Measurements from ENCODE around the gene CPNE2. TPM values are rescaled to one million over a fixed set of nuclear protein-coding genes. Genes with fewer than 3 reads are reported as not detected.

CPNE2 gene
- total RNA-seq, 1 donor, result 11.6 TPM

DNA sequence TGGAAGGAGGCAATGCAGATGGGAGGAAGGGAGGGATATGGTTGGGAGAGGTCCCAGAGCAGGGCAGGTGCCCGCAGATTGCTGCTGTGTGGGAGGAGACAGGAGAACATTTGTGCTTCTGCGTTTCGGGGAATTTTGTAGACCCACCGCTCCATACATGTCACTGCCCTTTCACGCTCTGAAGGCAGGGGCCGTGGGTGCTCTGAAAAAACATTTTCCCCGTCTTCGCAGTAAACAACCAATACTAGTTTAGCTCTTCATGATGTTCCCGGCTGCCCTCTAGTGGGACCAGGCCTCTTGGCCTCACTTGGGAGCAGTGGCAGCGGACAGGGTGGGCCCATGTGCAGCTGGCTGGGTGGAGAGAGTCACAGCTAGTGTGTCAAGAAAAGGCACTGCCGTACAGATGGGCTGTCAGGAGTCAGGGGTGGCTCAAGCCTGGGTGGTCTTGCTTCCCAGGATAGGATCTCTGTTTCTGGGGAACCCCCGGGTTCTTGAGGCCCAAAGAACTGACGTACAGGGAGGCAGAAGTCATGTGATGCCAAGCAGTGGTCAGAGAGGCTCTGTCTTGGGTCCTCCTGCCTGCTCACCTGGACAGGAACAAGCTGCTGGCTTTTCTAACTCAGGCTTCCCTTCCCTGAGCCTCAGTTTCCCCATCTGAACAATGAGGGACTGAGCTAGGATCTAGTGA lies 46.5 kb upstream of the CPNE2 start:
- peak; percentile 72 for TF ChIP-seq CTCF (IDR thresholded peaks at IDR 0.05; ENCODE audit: extremely low read depth, low read depth, low read length)
- Histone ChIP-seq H3K4me1 (ENCODE audit: insufficient read depth, low read length) (no peaks in the 10 kb centered on the region), H3K4me3 (ENCODE audit: insufficient read depth, low read length) (no peak overlapping the region), H3K36me3 (ENCODE audit: insufficient read depth, low read length) (peaks cover 54% of the 10 kb centered on the region), H3K27ac (ENCODE audit: low read depth, low read length) (no peak overlapping the region), H2AFZ (ENCODE audit: low read length) (no peak overlapping the region), H3K4me2 (ENCODE audit: insufficient read depth, low read length) (peak overlapping the region; percentile 36), H3K9me3 (ENCODE audit: low read depth, low read length) (no peaks in the 10 kb centered on the region), H3K27me3 (ENCODE audit: insufficient read depth, low read length) (no peaks in the 10 kb centered on the region), H3K79me2 (ENCODE audit: insufficient read depth, low read length) (no peaks in the 10 kb centered on the region), H4K20me1 (ENCODE audit: insufficient read depth, low read length) (no peaks in the 10 kb centered on the region)
- DNase-seq (ENCODE audit: insufficient read length, low spot score, missing footprints), result peak; percentile 92

- Histone ChIP-seq H3K4me3 (ENCODE audit: insufficient read depth, low read length) (no peak overlapping the region), H2AFZ (ENCODE audit: low read length) (no peak overlapping the region), H3K4me2 (ENCODE audit: insufficient read depth, low read length) (no peak overlapping the region), H3K9me3 (ENCODE audit: low read depth, low read length) (no peaks in the 10 kb centered on the region), H3K79me2 (ENCODE audit: insufficient read depth, low read length) (no peaks in the 10 kb centered on the region), H3K36me3 (ENCODE audit: insufficient read depth, low read length) (peaks cover 40% of the 10 kb centered on the region), H3K27ac (ENCODE audit: low read depth, low read length) (no peak overlapping the region), H3K27me3 (ENCODE audit: insufficient read depth, low read length) (no peaks in the 10 kb centered on the region), H4K20me1 (ENCODE audit: insufficient read depth, low read length) (no peaks in the 10 kb centered on the region), H3K4me1 (ENCODE audit: insufficient read depth, low read length) (no peaks in the 10 kb centered on the region)
- no peak for TF ChIP-seq CTCF (IDR thresholded peaks at IDR 0.05; ENCODE audit: extremely low read depth, low read depth, low read length)
- no peak for DNase-seq (ENCODE audit: insufficient read length, low spot score, missing footprints)
Measured at GRCh38 chr16:57048095-57048494, 44.3 kb upstream of the CPNE2 start.

DNA sequence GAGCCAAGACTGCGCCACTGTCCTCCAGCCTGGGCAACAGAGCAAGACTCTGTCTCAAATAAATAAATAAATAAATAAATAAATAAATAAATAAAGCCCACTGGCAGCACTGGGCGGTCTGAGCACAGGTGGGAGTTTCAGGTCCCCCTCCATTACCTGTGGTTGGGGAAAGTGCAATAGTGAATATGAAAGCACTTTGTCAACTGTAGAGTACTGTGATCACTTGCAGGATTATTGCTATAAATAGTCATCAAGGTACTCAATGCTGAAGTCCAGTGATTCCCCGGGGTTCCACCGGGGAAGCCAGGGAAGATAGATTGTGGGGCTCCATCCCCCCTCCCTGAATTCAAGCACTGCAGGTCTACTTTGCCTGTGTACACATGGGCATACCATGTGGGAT lies 42.7 kb upstream of the CPNE2 start:
- no peak overlapping the region for H3K4me3 ChIP-seq (ENCODE audit: insufficient read depth, low read length)
- no peak overlapping the region for H3K4me2 ChIP-seq (ENCODE audit: insufficient read depth, low read length)
- H4K20me1 ChIP-seq (ENCODE audit: insufficient read depth, low read length), result no peaks in the 10 kb centered on the region
- no peak for TF ChIP-seq CTCF (IDR thresholded peaks at IDR 0.05; ENCODE audit: extremely low read depth, low read depth, low read length)
- H3K9me3 ChIP-seq (ENCODE audit: low read depth, low read length), result no peaks in the 10 kb centered on the region
- no peaks in the 10 kb centered on the region for H3K79me2 ChIP-seq (ENCODE audit: insufficient read depth, low read length)
- DNase-seq (ENCODE audit: insufficient read length, low spot score, missing footprints), result no peak
- H3K4me1 ChIP-seq (ENCODE audit: insufficient read depth, low read length), result no peaks in the 10 kb centered on the region
- H3K27ac ChIP-seq (ENCODE audit: low read depth, low read length), result no peak overlapping the region
- no peak overlapping the region for H2AFZ ChIP-seq (ENCODE audit: low read length)
- H3K36me3 ChIP-seq (ENCODE audit: insufficient read depth, low read length), result peaks cover 47% of the 10 kb centered on the region
- no peaks in the 10 kb centered on the region for H3K27me3 ChIP-seq (ENCODE audit: insufficient read depth, low read length)

DNA sequence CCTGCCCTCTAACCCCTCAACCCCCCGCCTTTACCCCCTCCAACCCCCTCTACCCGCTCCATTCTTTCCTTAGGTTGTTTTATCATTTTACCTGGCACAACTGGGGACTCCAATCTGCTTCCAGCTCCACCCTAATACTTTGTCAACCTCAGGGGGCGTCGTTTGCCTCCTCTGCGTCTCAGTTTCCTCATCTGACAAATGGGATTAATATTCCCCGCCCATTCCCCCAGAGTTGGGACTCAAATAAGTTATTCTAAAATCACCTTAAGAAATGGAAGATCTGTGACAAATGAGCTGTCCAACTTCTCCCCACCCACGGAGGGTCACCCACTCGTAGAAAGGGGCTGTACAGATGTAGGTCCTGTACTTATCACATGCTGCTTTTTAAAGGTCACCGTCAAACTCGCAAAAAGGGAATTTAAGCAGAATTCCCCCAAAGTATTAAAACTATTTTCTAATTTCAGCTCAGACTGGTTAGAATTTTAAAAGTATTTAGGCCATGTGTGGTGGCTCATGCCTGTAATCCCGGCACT lies 40.6 kb upstream of the CPNE2 start:
- TF ChIP-seq CTCF (IDR thresholded peaks at IDR 0.05; ENCODE audit: extremely low read depth, low read depth, low read length), result no peak
- H3K4me3 ChIP-seq (ENCODE audit: insufficient read depth, low read length), result no peak overlapping the region
- H3K27me3 ChIP-seq (ENCODE audit: insufficient read depth, low read length), result no peaks in the 10 kb centered on the region
- no peak overlapping the region for H3K4me2 ChIP-seq (ENCODE audit: insufficient read depth, low read length)
- H2AFZ ChIP-seq (ENCODE audit: low read length), result no peak overlapping the region
- H3K4me1 ChIP-seq (ENCODE audit: insufficient read depth, low read length), result no peaks in the 10 kb centered on the region
- H3K36me3 ChIP-seq (ENCODE audit: insufficient read depth, low read length), result peaks cover 47% of the 10 kb centered on the region
- peak; percentile 8 for DNase-seq (ENCODE audit: insufficient read length, low spot score, missing footprints)
- no peaks in the 10 kb centered on the region for H4K20me1 ChIP-seq (ENCODE audit: insufficient read depth, low read length)
- H3K9me3 ChIP-seq (ENCODE audit: low read depth, low read length), result no peaks in the 10 kb centered on the region
- no peaks in the 10 kb centered on the region for H3K79me2 ChIP-seq (ENCODE audit: insufficient read depth, low read length)
- H3K27ac ChIP-seq (ENCODE audit: low read depth, low read length), result no peak overlapping the region
